H1 (cell line): Measurements from ENCODE around the gene ADH1C. TPM values are rescaled to one million over a fixed set of nuclear protein-coding genes. Genes with fewer than 3 reads are reported as not detected.

Experiments
- CBX5 ChIP-seq: fragments of 300-800, 300-1000 bp; sonication (generic); IDR thresholded peaks from 2 replicates; pipeline ENCODE4 v1.7.1; 2016; ENCODE audit warnings: antibody characterized with exemption, low read length, low read depth
- EP300 ChIP-seq, 2 experiments: IDR thresholded peaks; 1 replicate in 1 of 2; 2 replicates in 1 of 2; pipeline ENCODE4 v1.6.1; 2011 to 2012; ENCODE audit warnings: low read depth in 2 of 2, low read length in 2 of 2, mild to moderate bottlenecking in 2 of 2, borderline replicate concordance in 1 of 2, inconsistent platforms in 1 of 2, moderate library complexity in 1 of 2
- SRF ChIP-seq: IDR thresholded peaks from 2 replicates; pipeline ENCODE4 v1.6.1; 2011; ENCODE audit warnings: mild to moderate bottlenecking, low read depth, low read length, moderate library complexity
- polyA plus RNA-seq, 7 experiments: library from polyadenylated mRNA; depleted of rRNA in 3 of 7; stranded (reverse) in 5 of 7; unstranded in 2 of 7; fragments of >200 nt in 5 of 7; fragments of 200-250 nt in 2 of 7; gene quantifications; 1 replicate in 5 of 7; 2 replicates in 1 of 7; 4 replicates in 1 of 7; pipeline versions ENCODE4 v1.2.1 to v1.2.3, GENCODE V29; 2011 to 2013; ENCODE audit warnings: missing spikeins in 2 of 7, mixed read lengths in 2 of 7
- total RNA-seq: library from RNA; stranded (reverse); fragmentation: NEBNext Ultra II Directional; extraction: Animal tissue kit (Norgen Biotek cat#: 25700); gene quantifications from 2 replicates; pipeline ENCODE4 v1.2.1, GENCODE V29; 2021

ADH1C gene
- total and polyA plus RNA-seq, 2 of the 8 experiments (the other 6 are each of a cell fraction or from before 2014, with no cell fraction given), result not detected

GRCh38 chr4:99394896-99395295 lies 42.4 kb upstream of the ADH1C start (continued):
- TF ChIP-seq SRF (no peak), CBX5 (no peak), EP300 (IDR thresholded peaks at IDR 0.05; ENCODE audit: borderline replicate concordance in 1 of 2, low read depth in 2 of 2, low read length in 2 of 2) (no peak)
